Measurements from ENCODE around the gene UGT1A4.

UGT1A4 gene

DNA sequence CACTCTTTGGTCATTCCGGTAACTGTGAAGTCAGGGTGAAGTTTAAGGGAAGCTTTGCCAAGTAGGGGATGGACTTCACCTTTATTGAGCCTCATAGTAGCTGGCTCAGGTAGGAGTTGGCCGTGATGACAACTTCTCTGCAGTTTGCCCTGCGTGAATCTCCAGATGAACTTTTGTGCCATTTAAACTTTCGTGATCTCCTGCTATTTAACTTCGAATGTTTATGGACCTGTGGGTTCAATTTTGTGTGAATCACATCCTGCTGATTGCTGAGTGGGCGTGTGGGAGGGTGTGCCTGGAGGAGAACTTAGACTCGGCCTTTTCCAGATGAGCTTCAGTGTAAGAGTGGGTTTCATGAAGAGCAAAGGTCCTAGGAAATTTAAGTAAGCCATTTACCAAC lies 45.7 kb downstream of the UGT1A4 start:
- Histone ChIP-seq H3K27ac (no peak overlapping the region), H3K4me3 (no peak overlapping the region)
- DNase-seq (ENCODE audit: low spot score): no peak
- TF ChIP-seq, protein P1, sequence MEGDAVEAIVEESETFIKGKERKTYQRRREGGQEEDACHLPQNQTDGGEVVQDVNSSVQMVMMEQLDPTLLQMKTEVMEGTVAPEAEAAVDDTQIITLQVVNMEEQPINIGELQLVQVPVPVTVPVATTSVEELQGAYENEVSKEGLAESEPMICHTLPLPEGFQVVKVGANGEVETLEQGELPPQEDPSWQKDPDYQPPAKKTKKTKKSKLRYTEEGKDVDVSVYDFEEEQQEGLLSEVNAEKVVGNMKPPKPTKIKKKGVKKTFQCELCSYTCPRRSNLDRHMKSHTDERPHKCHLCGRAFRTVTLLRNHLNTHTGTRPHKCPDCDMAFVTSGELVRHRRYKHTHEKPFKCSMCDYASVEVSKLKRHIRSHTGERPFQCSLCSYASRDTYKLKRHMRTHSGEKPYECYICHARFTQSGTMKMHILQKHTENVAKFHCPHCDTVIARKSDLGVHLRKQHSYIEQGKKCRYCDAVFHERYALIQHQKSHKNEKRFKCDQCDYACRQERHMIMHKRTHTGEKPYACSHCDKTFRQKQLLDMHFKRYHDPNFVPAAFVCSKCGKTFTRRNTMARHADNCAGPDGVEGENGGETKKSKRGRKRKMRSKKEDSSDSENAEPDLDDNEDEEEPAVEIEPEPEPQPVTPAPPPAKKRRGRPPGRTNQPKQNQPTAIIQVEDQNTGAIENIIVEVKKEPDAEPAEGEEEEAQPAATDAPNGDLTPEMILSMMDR (IDR thresholded peaks at IDR 0.05): no peak

DNA sequence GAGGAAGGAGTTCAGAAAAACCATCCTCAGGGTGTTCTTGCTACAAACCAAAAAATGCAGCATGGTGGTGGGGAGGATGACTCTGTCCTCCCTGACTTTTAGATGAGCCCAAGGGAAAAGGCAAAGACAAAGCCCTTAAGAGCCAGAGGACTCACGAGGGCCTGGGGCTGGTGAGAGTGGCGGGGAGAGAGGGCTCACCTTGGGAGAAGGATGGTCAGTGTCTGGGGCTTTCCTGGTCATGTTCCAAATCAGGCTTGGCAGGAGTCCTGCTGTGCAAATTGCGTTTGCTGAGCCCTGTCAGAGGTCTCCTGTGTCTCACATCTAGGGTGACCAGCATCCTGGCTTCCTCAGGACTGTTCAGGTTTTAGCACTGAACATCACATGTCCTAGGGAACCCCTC lies 46.2 kb downstream of the UGT1A4 start:
- DNase-seq (ENCODE audit: low spot score): no peak
- Histone ChIP-seq H3K27ac (no peak overlapping the region), H3K4me3 (no peak overlapping the region)
- TF ChIP-seq, protein P1 (IDR thresholded peaks at IDR 0.05): no peak

DNA sequence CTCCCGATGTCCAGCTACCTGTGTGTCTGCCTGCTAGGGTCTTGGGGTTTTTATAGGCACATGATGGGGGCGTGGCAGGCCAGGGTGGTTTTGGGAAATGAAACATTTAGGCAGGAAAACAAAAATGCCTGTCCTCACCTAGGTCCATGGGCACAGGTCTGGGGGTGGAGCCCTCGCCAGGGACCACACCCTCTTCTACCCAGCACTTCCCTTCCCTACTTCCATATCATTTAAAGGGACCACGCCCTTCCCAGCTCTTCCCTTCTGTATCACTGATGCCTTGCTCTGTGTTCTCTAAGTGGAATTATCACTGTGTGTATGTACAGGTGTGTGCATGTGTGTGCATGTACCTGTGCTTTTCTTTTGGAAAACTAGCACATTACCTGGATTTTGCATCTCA lies 47.9 kb downstream of the UGT1A4 start:
- TF ChIP-seq, protein P1 (IDR thresholded peaks at IDR 0.05): no peak
- H3K4me3 ChIP-seq: no peak overlapping the region
- no peak for DNase-seq (ENCODE audit: low spot score)

DNA sequence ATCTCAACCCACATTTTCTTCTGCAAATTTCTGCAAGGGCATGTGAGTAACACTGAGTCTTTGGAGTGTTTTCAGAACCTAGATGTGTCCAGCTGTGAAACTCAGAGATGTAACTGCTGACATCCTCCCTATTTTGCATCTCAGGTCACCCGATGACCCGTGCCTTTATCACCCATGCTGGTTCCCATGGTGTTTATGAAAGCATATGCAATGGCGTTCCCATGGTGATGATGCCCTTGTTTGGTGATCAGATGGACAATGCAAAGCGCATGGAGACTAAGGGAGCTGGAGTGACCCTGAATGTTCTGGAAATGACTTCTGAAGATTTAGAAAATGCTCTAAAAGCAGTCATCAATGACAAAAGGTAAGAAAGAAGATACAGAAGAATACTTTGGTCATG lies 49.5 kb downstream of the UGT1A4 start:
- no peak overlapping the region for H3K27ac ChIP-seq
- TF ChIP-seq, protein P1 (IDR thresholded peaks at IDR 0.05): no peak
- DNase-seq (ENCODE audit: low spot score): no peak
- no peak overlapping the region for H3K4me3 ChIP-seq

More for the DNA sequence above, 47.9 kb downstream of the UGT1A4 start:
- H3K27ac ChIP-seq: no peak overlapping the region

DNA sequence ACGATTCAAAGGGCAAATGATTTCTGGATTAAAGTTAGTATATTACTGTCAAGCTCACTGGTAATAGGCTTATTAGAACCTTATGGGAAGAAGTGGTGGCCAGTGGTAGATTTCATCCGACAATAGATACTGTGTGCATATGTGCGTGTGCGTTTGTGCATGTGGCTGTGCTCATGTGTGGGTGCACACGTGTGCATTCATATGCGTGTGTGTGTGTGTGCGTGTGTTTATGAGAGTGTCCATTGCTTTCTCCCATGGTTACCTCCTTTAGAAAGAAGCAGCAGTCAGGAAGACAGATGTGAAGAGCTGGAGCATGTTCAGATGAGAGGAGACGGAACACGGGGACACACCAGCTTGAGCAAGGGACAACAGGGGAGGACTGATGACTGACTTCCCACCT lies 50.7 kb downstream of the UGT1A4 start:
- no peak overlapping the region for H3K4me3 ChIP-seq
- no peak for DNase-seq (ENCODE audit: low spot score)
- TF ChIP-seq, protein P1 (IDR thresholded peaks at IDR 0.05): no peak
- H3K27ac ChIP-seq: no peak overlapping the region

DNA sequence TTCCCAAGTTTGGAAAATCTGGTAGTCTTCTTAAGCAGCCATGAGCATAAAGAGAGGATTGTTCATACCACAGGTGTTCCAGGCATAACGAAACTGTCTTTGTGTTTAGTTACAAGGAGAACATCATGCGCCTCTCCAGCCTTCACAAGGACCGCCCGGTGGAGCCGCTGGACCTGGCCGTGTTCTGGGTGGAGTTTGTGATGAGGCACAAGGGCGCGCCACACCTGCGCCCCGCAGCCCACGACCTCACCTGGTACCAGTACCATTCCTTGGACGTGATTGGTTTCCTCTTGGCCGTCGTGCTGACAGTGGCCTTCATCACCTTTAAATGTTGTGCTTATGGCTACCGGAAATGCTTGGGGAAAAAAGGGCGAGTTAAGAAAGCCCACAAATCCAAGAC lies 53.6 kb downstream of the UGT1A4 start:
- TF ChIP-seq, protein P1 (IDR thresholded peaks at IDR 0.05): no peak
- no peak overlapping the region for H3K27ac ChIP-seq

DNA sequence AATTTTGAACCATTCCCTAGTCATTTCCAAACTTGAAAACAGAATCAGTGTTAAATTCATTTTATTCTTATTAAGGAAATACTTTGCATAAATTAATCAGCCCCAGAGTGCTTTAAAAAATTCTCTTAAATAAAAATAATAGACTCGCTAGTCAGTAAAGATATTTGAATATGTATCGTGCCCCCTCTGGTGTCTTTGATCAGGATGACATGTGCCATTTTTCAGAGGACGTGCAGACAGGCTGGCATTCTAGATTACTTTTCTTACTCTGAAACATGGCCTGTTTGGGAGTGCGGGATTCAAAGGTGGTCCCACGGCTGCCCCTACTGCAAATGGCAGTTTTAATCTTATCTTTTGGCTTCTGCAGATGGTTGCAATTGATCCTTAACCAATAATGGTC lies 54.0 kb downstream of the UGT1A4 start:
- no peak overlapping the region for H3K27ac ChIP-seq
- TF ChIP-seq, protein P1 (IDR thresholded peaks at IDR 0.05): no peak
- no peak overlapping the region for H3K4me3 ChIP-seq
- no peak for DNase-seq (ENCODE audit: low spot score)

More for the DNA sequence above, 53.6 kb downstream of the UGT1A4 start:
- H3K4me3 ChIP-seq: no peak overlapping the region
- no peak for DNase-seq (ENCODE audit: low spot score)
